K562 (cell line): ENCODE measurements around the gene FAM169A. TPM values are rescaled to one million over a fixed set of nuclear protein-coding genes. Genes with fewer than 3 reads are reported as not detected.

Experiments used
- ADNP ChIP-seq: fragments of 200-800 bp; sonication (Bioruptor generic); IDR thresholded peaks from 2 replicates; pipeline ENCODE4 v1.6.1; 2016; ENCODE audit warnings: missing genetic modification characterization, missing compliant biosample characterization
- CC2D1A ChIP-seq: fragments of 450-650 bp; IDR thresholded peaks from 2 replicates; pipeline ENCODE4 v1.6.1; 2017; ENCODE audit warnings: mild to moderate bottlenecking
- CHAMP1 ChIP-seq: fragments of 450-650 bp; IDR thresholded peaks from 2 replicates; pipeline ENCODE4 v1.6.1; 2016; ENCODE audit warnings: mild to moderate bottlenecking
- FIP1L1 ChIP-seq: fragments of 200-400 bp; formaldehyde crosslinking; IDR thresholded peaks from 2 replicates; pipeline ENCODE4 v1.6.1; 2018; ENCODE audit warnings: mild to moderate bottlenecking, low read depth, low read length; ENCODE audit not compliant: poor library complexity, severe bottlenecking
- GTF3C2 ChIP-seq: IDR thresholded peaks from 3 replicates; pipeline ENCODE4 v1.6.1; 2011; ENCODE audit warnings: borderline replicate concordance, mild to moderate bottlenecking, moderate library complexity; ENCODE audit not compliant: insufficient read length; ENCODE audit errors: extremely low read depth
- HDAC1 ChIP-seq, 2 experiments: fragments of 450-650 bp; IDR thresholded peaks; 2 replicates each; pipeline ENCODE4 v1.6.1; 2016 to 2017; ENCODE audit warnings: inconsistent platforms in 1 of 2, mild to moderate bottlenecking in 1 of 2, moderate library complexity in 1 of 2
- MXD1 ChIP-seq: fragments of 250-450 bp; sonication (Bioruptor Pico); IDR thresholded peaks from 2 replicates; pipeline ENCODE4 v1.8.0; 2021; ENCODE audit warnings: borderline replicate concordance, mild to moderate bottlenecking, moderate library complexity; ENCODE audit not compliant: poor library complexity, severe bottlenecking
- NCOA6 ChIP-seq: fragments of 450-650 bp; IDR thresholded peaks from 2 replicates; pipeline ENCODE4 v1.6.1; 2017; ENCODE audit warnings: mild to moderate bottlenecking
- SMARCA4 ChIP-seq: fragments of 450-650 bp; IDR thresholded peaks from 2 replicates; pipeline ENCODE4 v1.6.1; 2016
- SNIP1 ChIP-seq: fragments of 450-650 bp; IDR thresholded peaks from 2 replicates; pipeline ENCODE4 v1.7.1; 2017; ENCODE audit warnings: low read depth, mild to moderate bottlenecking
- SUPT5H ChIP-seq: fragments of 450-650 bp; IDR thresholded peaks from 2 replicates; pipeline ENCODE4 v1.6.1; 2016
- TGIF2 ChIP-seq: sonication (generic); formaldehyde crosslinking; IDR thresholded peaks from 2 replicates; pipeline ENCODE4 v1.8.1; 2022; ENCODE audit warnings: mild to moderate bottlenecking, missing genetic modification reagents, moderate library complexity
- U2AF2 ChIP-seq: fragments of 200-400 bp; formaldehyde crosslinking; optimal IDR thresholded peaks from 2 replicates; pipeline ENCODE3; 2017; ENCODE audit warnings: low read depth, mild to moderate bottlenecking, low read length
- ZBTB17 ChIP-seq: fragments of 450-650 bp; formaldehyde crosslinking; IDR thresholded peaks from 2 replicates; pipeline ENCODE4 v1.4.0; 2020; ENCODE audit warnings: mild to moderate bottlenecking
- ZBTB9 ChIP-seq: fragments of 450-650 bp; formaldehyde crosslinking; IDR thresholded peaks from 2 replicates; pipeline ENCODE4 v1.4.0; 2020; ENCODE audit warnings: mild to moderate bottlenecking, moderate library complexity
- ZNF586 ChIP-seq: fragments of 450-650 bp; formaldehyde crosslinking; conservative IDR thresholded peaks from 2 replicates; pipeline ENCODE4 v1.4.0; 2020; ENCODE audit warnings: mild to moderate bottlenecking, moderate library complexity
- polyA plus RNA-seq, 8 experiments: library from polyadenylated mRNA; depleted of rRNA in 4 of 8; stranded (reverse) in 5 of 8; unstranded in 3 of 8; fragments of >200 nt; fragmentation: Nextera tagmentation in 2 of 8; fragmentation: Illumina TruSeq in 1 of 8; extraction: Ambion mirVana in 2 of 8; extraction: Trizol in 1 of 8; gene quantifications; 2 replicates each; pipeline versions ENCODE4 v1.2.1 to v1.2.3, GENCODE V29; 2011 to 2014; ENCODE audit warnings: inconsistent platforms in 1 of 8, missing spikeins in 1 of 8
- total RNA-seq, 7 experiments: library from RNA; depleted of rRNA in 6 of 7; stranded (reverse); fragments of >200 nt in 6 of 7; fragmentation: Illumina TruSeq in 2 of 7; extraction: Trizol in 2 of 7; gene quantifications; 2 replicates each; pipeline versions ENCODE4 v1.2.1 to v1.2.3, GENCODE V29; 2011 to 2021; ENCODE audit warnings: low replicate concordance in 1 of 7
- TF ChIP-seq, protein P1 (sequence below): sonication (generic); formaldehyde crosslinking; IDR thresholded peaks from 2 replicates; pipeline ENCODE4 v1.8.0; 2022; ENCODE audit warnings: mild to moderate bottlenecking, missing genetic modification reagents
- TF ChIP-seq, protein P2 (sequence below): fragments of 450-650 bp; IDR thresholded peaks from 2 replicates; pipeline ENCODE4 v1.6.1; 2016; ENCODE audit warnings: borderline replicate concordance

The FAM169A gene
- total and polyA plus RNA-seq, 9 of the 15 experiments (the other 6 are each of a cell fraction or from before 2014, with no cell fraction given): 0.01 to 0.04 TPM; not detected in 7

GRCh38 chr5:74766849-74767578, 99.2 kb downstream of the FAM169A start, which contains the start of the genes GFM2 and NSA2 (continued):
- TF ChIP-seq GTF3C2 (no peak), ZBTB9 (CRISPR knock-in tag) (peak; percentile 25; the same call in 1 of the 2 replicates), NCOA6 (no peak), ZNF586 (CRISPR knock-in tag) (no peak), ADNP (tag) (no peak), SMARCA4 (no peak), ZBTB17 (CRISPR knock-in tag) (no peak), TGIF2 (CRISPR knock-in tag) (no peak), CHAMP1 (peak; percentile 60; the same call in 1 of the 2 replicates), CC2D1A (0 out of 2 replicates have a peak, but pooled peaks have one; percentile 27), FIP1L1 (peak; percentile 49), U2AF2 (no peak), SUPT5H (peak; percentile 91), SNIP1 (0 out of 2 replicates have a peak, but pooled peaks have one; percentile 54), HDAC1 (IDR thresholded peaks at IDR 0.05) (peak in 1 of 2 experiments; percentile 76; a peak in 2 of 4 replicates), MXD1 (CRISPR knock-in tag) (peak; percentile 19)
- TF ChIP-seq, protein P1, sequence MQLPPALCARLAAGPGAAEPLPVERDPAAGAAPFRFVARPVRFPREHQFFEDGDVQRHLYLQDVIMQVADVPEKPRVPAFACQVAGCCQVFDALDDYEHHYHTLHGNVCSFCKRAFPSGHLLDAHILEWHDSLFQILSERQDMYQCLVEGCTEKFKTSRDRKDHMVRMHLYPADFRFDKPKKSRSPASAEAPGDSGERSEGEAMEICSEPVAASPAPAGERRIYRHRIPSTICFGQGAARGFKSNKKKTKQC: peak; percentile 61; the same call in 1 of the 2 replicates
- TF ChIP-seq, protein P2, sequence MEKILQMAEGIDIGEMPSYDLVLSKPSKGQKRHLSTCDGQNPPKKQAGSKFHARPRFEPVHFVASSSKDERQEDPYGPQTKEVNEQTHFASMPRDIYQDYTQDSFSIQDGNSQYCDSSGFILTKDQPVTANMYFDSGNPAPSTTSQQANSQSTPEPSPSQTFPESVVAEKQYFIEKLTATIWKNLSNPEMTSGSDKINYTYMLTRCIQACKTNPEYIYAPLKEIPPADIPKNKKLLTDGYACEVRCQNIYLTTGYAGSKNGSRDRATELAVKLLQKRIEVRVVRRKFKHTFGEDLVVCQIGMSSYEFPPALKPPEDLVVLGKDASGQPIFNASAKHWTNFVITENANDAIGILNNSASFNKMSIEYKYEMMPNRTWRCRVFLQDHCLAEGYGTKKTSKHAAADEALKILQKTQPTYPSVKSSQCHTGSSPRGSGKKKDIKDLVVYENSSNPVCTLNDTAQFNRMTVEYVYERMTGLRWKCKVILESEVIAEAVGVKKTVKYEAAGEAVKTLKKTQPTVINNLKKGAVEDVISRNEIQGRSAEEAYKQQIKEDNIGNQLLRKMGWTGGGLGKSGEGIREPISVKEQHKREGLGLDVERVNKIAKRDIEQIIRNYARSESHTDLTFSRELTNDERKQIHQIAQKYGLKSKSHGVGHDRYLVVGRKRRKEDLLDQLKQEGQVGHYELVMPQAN: peak; percentile 81
